HG03097 (cell line): Measurements from ENCODE around the gene NSMF.

ENCODE experiments used
- ATAC-seq: cut with Tn5 transposase; IDR thresholded peaks from one replicate; pipeline ENCODE4 v1.9.1; 2021; ENCODE audit not compliant: unreplicated experiment, low FRiP score

The NSMF gene

DNA sequence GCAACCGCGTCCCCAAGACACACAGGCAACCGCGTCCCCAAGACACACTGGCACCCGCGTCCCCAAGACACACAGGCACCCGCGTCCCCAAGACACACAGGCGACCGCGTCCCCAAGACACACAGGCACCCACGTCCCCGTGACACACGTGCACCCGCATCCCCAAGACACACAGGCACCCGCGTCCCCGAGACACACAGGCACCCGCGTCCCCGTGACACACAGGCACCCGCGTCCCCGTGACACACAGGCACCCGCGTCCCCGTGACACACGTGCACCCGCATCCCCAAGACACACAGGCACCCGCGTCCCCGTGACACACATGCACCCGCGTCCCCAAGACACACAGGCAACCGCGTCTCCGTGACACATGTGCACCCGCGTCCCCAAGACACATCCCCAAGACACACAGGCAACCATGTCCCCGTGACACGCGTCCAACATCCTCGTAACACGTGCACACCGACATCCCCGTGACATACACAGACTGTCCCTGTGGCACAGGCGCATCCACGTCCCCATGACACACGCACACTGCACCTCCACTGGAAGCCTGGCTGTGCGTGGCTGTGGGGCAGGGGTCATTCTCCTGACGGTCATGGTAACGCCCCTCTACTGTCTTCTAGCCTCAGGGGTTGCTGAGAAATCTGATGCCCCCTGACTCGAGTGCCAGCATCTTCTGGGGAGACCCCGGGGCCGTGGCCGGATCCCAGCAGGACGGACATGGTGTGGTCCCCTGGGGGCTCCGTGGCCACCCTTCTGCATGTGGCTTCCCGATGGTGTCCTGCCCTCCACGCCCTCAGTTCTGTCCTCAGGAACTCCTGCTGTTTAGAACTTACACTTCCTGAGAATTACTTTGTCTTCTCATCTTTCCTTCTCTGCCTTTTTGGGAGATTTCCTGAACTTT lies 60.3 kb downstream of the NSMF start:
- ATAC-seq: no peak

DNA sequence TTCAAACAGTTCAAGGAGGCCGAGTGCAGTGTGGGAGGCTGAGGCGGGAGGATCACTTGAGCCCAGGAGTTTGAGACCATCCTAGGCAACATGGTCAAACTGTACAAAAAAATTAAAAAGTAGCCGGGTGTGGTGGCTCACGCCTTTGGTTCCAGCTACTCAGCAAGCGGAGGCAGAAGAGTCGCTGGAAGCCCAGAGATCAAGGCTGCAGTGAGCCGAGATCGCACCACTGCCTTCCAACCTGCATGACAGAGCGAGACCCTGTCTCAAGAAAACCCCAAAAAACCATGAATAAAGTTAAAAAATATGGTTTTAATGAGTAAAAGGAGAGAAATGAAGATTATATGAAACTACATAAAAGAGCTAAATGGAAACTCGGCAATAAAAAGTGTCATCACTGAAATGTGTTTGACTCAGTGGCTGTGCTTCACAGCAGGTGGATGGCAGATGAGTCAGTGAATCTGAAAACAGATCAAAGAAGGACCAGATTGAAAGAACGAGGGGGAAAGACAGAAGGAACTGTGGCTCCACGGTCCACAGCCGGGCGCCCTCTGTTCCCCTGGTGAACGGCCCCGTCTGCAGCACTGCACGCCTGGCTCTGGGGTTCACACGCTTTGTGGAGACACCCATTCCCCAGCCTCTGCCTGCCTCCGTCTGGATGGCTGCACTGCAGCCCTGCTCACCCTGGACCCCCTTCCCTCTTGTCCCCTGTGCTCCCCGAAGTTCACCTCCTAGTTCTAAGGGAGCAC lies 61.3 kb downstream of the NSMF start:
- no peak for ATAC-seq
